NCI-H524 (cell line): ENCODE results near the gene ARID3B.
A peak's percentile ranks its signal among the peaks of the same experiment; 100 is the strongest.
"Not testable (repeated sequence)": the region's sequence is repeated elsewhere in the genome, so short reads cannot be mapped to it uniquely, and the experiment has no call there.

Experiments used
- DNase-seq, 2 experiments: peaks; one replicate each; lab custom pipeline; 2025; lab: John Stamatoyannopoulos, UW

The ARID3B gene

GRCh38 chr15:74535388-74536084, 5.5 kb upstream of the ARID3B start:
- DNase-seq: no peak

GRCh38 chr15:74537736-74538135, 3.3 kb upstream of the ARID3B start:
- DNase-seq: no peak

- not testable (repeated sequence) for DNase-seq
Observed at GRCh38 chr15:74539521-74539920, 1.5 kb upstream of the ARID3B start.

GRCh38 chr15:74540161-74540760, 759 bp upstream of the ARID3B start:
- DNase-seq: peak in 1 of 2 experiments; percentile 61

GRCh38 chr15:74541494-74542165, 610 bp downstream of the ARID3B start:
- DNase-seq: peak; percentile 72 to 77

GRCh38 chr15:74542166-74543042, 1.4 kb downstream of the ARID3B start:
- DNase-seq: no peak

- DNase-seq: no peak
Observed at GRCh38 chr15:74543043-74543422, 2.0 kb downstream of the ARID3B start.

GRCh38 chr15:74543583-74543982, 2.6 kb downstream of the ARID3B start:
- DNase-seq: peak in 1 of 2 experiments; percentile 50

- no peak for DNase-seq
Observed at GRCh38 chr15:74545086-74545485, 4.1 kb downstream of the ARID3B start.

- peak; percentile 99 to 100 for DNase-seq
Observed at GRCh38 chr15:74545776-74546656, 5.0 kb downstream of the ARID3B start.

- DNase-seq: no peak
Observed at GRCh38 chr15:74547616-74548015, 6.6 kb downstream of the ARID3B start.

GRCh38 chr15:74548241-74548640, 7.2 kb downstream of the ARID3B start:
- DNase-seq: no peak

- no peak for DNase-seq
Observed at GRCh38 chr15:74549816-74550215, 8.8 kb downstream of the ARID3B start.

- DNase-seq: no peak
Observed at GRCh38 chr15:74551714-74552113, 10.7 kb downstream of the ARID3B start.

GRCh38 chr15:74552773-74553441, 11.9 kb downstream of the ARID3B start:
- no peak for DNase-seq

- no peak for DNase-seq
Observed at GRCh38 chr15:74555192-74555591, 14.2 kb downstream of the ARID3B start.

GRCh38 chr15:74558706-74559105, 17.7 kb downstream of the ARID3B start:
- DNase-seq: peak; percentile 50 to 87

GRCh38 chr15:74563442-74563841, 22.4 kb downstream of the ARID3B start:
- DNase-seq: no peak

GRCh38 chr15:74564182-74564581, 23.2 kb downstream of the ARID3B start:
- peak in 1 of 2 experiments; percentile 52 for DNase-seq

GRCh38 chr15:74565381-74566085, 24.5 kb downstream of the ARID3B start:
- peak; percentile 80 to 86 for DNase-seq
